Measurements from ENCODE around the gene BMP6. TPM values are rescaled to one million over a fixed set of nuclear protein-coding genes. Genes with fewer than 3 reads are reported as not detected.

Gene BMP6
- total and polyA plus RNA-seq, 2 of the 8 experiments (the other 6 are each of a cell fraction or from before 2014, with no cell fraction given) = 2.0 to 2.1 TPM

- TF ChIP-seq CHD7 (IDR thresholded peaks at IDR 0.05; ENCODE audit: insufficient replicate concordance, low read length) (no peak), MAFK (IDR thresholded peaks at IDR 0.05; ENCODE audit: low read depth, low read length) (no peak), CREB1 (IDR thresholded peaks at IDR 0.05) (no peak), SP2 (IDR thresholded peaks at IDR 0.05; ENCODE audit: low read length) (no peak), TEAD4 (IDR thresholded peaks at IDR 0.05; ENCODE audit: low read depth, low read length) (no peak), CTBP2 (IDR thresholded peaks at IDR 0.05; ENCODE audit: borderline replicate concordance, insufficient read depth, insufficient read length, low read length) (no peak), JUN (IDR thresholded peaks at IDR 0.05; ENCODE audit: low read depth, low read length) (no peak), RBBP5 (IDR thresholded peaks at IDR 0.05; ENCODE audit: borderline replicate concordance, low read depth, low read length) (no peak), KDM1A (IDR thresholded peaks at IDR 0.05; ENCODE audit: borderline replicate concordance, low read length) (no peak), POU5F1 (IDR thresholded peaks at IDR 0.05; ENCODE audit: low read depth, low read length) (no peak)
Measured at GRCh38 chr6:7813193-7813592, 87.3 kb downstream of the BMP6 start (continued).

All from H1 (cell line).